GM13977 (cell line): ENCODE measurements around the gene NPPA.
"Not testable (repeated sequence)": the region's sequence is repeated elsewhere in the genome, so short reads cannot be mapped to it uniquely, and the experiment has no call there.

ENCODE experiments used
- DNase-seq: peaks from one replicate; pipeline ENCODE4 v3.0.0; 2012; ENCODE audit warnings: low spot score
- CTCF ChIP-seq: IDR thresholded peaks from 2 replicates; pipeline ENCODE4 v1.5.1; 2012; ENCODE audit warnings: mild to moderate bottlenecking, control low read depth; ENCODE audit not compliant: insufficient read depth; ENCODE audit errors: extremely low read depth, missing control alignments
- in situ Hi-C: fragments of 300-500 bp; cut with MboI; formaldehyde crosslinking; loops from one replicate; pipeline ENCODE4 v1.12.0; 2022; ENCODE audit warnings: low sequenced_read_pairs, low pct_unique_long_range_greater_than_20kb, mixed read lengths, inconsistent platforms; ENCODE audit not compliant: unreplicated experiment

The NPPA gene

GRCh38 chr1:11813021-11813420 is 34.6 kb downstream of the NPPA start:
- in situ Hi-C loops, result no loop called here
- TF ChIP-seq CTCF, result no peak
- no peak for DNase-seq

- TF ChIP-seq CTCF, result no peak
- no peak for DNase-seq
- in situ Hi-C loops, result no loop called here
These were observed 40.5 kb downstream of the NPPA start for GRCh38 chr1:11807133-11807532.

GRCh38 chr1:11806307-11806936 is 41.2 kb downstream of the NPPA start:
- TF ChIP-seq CTCF, result no peak
- no peak for DNase-seq
- in situ Hi-C loops, result no loop called here

GRCh38 chr1:11805422-11806306 is 41.9 kb downstream of the NPPA start, which contains the start of the genes CLCN6 and MTHFR:
CLCN6 (plus strand) TSS chr1:11806191; CDS start chr1:11806263, 72 bp downstream.
MTHFR (minus strand) TSS chr1:11805964; CDS start chr1:11803116, 2,848 bp downstream.
- DNase-seq, result peak; percentile 98
- no peak for TF ChIP-seq CTCF
- in situ Hi-C loops, result no loop called here

- DNase-seq, result no peak
- TF ChIP-seq CTCF, result no peak
- in situ Hi-C loops, result no loop called here
These were observed 42.7 kb downstream of the NPPA start for GRCh38 chr1:11804666-11805421.

GRCh38 chr1:11803924-11804665 is 43.5 kb downstream of the NPPA start:
- DNase-seq, in situ Hi-C loops: not testable (repeated sequence)
